CD4-positive, alpha-beta memory T cell (primary cell): ENCODE results near the gene SMPD3. TPM values are rescaled to one million over a fixed set of nuclear protein-coding genes. Genes with fewer than 3 reads are reported as not detected.
"Not testable (repeated sequence)": the region's sequence is repeated elsewhere in the genome, so short reads cannot be mapped to it uniquely, and the experiment has no call there.

Experiments
- CTCF ChIA-PET: fragments of 350-600 bp; sonication (Branson Sonifier 250); formaldehyde crosslinking; loops from one replicate; lab custom pipeline; 2021; ENCODE audit warnings: inconsistent platforms; ENCODE audit not compliant: partially characterized antibody; lab: Charles Lee
- POLR2A ChIA-PET: fragments of 350-600 bp; sonication (Branson Sonifier 250); formaldehyde crosslinking; loops from one replicate; lab custom pipeline; 2021; ENCODE audit not compliant: partially characterized antibody; lab: Charles Lee
- DNase-seq, 5 donors: peaks; one replicate each; pipeline versions ENCODE4 v3.0.0 to v3.0.0-alpha.2; 2020 to 2022; ENCODE audit warnings: mixed read lengths in 1 of 5
- H3K27ac ChIP-seq: one replicate; pipeline ENCODE4 v1.7.0; 2013; ENCODE audit warnings: low read depth, low read length
- H3K27me3 ChIP-seq: 2 replicates; pipeline ENCODE4 v1.7.0; 2013; ENCODE audit warnings: mild to moderate bottlenecking, low read length, moderate library complexity; ENCODE audit not compliant: insufficient read depth
- H3K36me3 ChIP-seq: 2 replicates; pipeline ENCODE4 v1.7.0; 2013; ENCODE audit warnings: mild to moderate bottlenecking, low read length, moderate library complexity; ENCODE audit not compliant: insufficient read depth
- H3K4me1 ChIP-seq: 2 replicates; pipeline ENCODE4 v1.7.0; 2013; ENCODE audit warnings: mild to moderate bottlenecking, low read length, moderate library complexity; ENCODE audit not compliant: insufficient read depth
- H3K4me3 ChIP-seq, 2 donors: one replicate each; pipeline ENCODE4 v1.7.0; 2013; ENCODE audit warnings: low read length in 2 of 2, mild to moderate bottlenecking in 1 of 2
- H3K9me3 ChIP-seq, 2 donors: one replicate each; pipeline ENCODE4 v1.7.0; 2013; ENCODE audit warnings: low read length in 2 of 2, control low read depth in 1 of 2; ENCODE audit not compliant: control insufficient read depth in 1 of 2
- H3K27ac Mint-ChIP-seq, 7 donors: one replicate each; pipeline ENCODE4 v1.8.0; 2020 to 2021; ENCODE audit warnings: mixed read lengths in 7 of 7, mild to moderate bottlenecking in 6 of 7, inconsistent platforms in 3 of 7, moderate library complexity in 3 of 7
- H3K27me3 Mint-ChIP-seq, 2 donors: one replicate each; pipeline ENCODE4 v1.8.0; 2020 to 2021; ENCODE audit warnings: mixed read lengths in 2 of 2
- H3K36me3 Mint-ChIP-seq, 2 donors: one replicate each; pipeline ENCODE4 v1.8.0; 2020 to 2021; ENCODE audit warnings: mixed read lengths in 2 of 2, inconsistent platforms in 1 of 2, mild to moderate bottlenecking in 1 of 2
- H3K4me1 Mint-ChIP-seq, 4 donors: one replicate each; pipeline ENCODE4 v1.8.0; 2020 to 2021; ENCODE audit warnings: mixed read lengths in 4 of 4, mild to moderate bottlenecking in 1 of 4
- H3K4me3 Mint-ChIP-seq, 8 donors: one replicate each; pipeline ENCODE4 v1.8.0; 2020 to 2021; ENCODE audit warnings: mixed read lengths in 8 of 8, mild to moderate bottlenecking in 7 of 8, moderate library complexity in 6 of 8, inconsistent platforms in 3 of 8
- H3K9me3 Mint-ChIP-seq, 8 donors: one replicate each; pipeline ENCODE4 v1.8.0; 2020 to 2021; ENCODE audit warnings: mixed read lengths in 8 of 8, mild to moderate bottlenecking in 5 of 8, inconsistent platforms in 3 of 8, moderate library complexity in 1 of 8
- intact Hi-C: fragments of 100-400 bp; cut with micrococcal nuclease; formaldehyde crosslinking; loops from one replicate; pipeline ENCODE4 v1.15.1; 2023
- polyA plus RNA-seq, 2 donors: library from polyadenylated mRNA; unstranded; fragments of 300-500 nt; fragmentation: Illumina TruSeq; gene quantifications; one replicate each; pipeline ENCODE4 v1.2.3, GENCODE V29; 2021
- total RNA-seq, 2 experiments: library from RNA; stranded (reverse); gene quantifications; one replicate each; pipeline ENCODE4 v1.2.3, GENCODE V29; 2021

SMPD3 gene
- total RNA-seq (1 to 10 TPM in 1 of 2 experiments, under 1 TPM in 1; 0.75 to 3.1 TPM), polyA plus RNA-seq (under 1 TPM; 0.63 to 0.99 TPM)

GRCh38 chr16:68448360-68448970 lies at the start of gene SMPD3:
Gene SMPD3, minus strand, starts transcription at chr16:68448508. Its CDS starts 76,327 bp downstream, at chr16:68372181.
- H3K9me3 Mint-ChIP-seq, result no peaks in the 10 kb centered on the region
- H3K36me3 Mint-ChIP-seq, result no peaks in the 10 kb centered on the region
- H3K4me1 ChIP-seq, result peaks cover 36% of the 10 kb centered on the region
- POLR2A ChIA-PET, result interaction anchor here (0.8 to 2.9 kb wide), 8 partner anchors 14 to 82 kb away, joined by 3 to 35 read pairs (median 4); no protein-coding TSS in a partner anchor
- peak within 1 kb of the TSS in 6 of 7 donors; percentile 43 to 88 (median 65) for H3K27ac Mint-ChIP-seq
- intact Hi-C loops, result loop anchor here (1.0 kb wide), 4 partner anchors 30 to 740 kb away; partner anchors contain the start of gene NFATC3
- H3K36me3 ChIP-seq, result no peaks in the 10 kb centered on the region
- H3K27me3 ChIP-seq, result peaks cover 8% of the 10 kb centered on the region
- no peaks in the 10 kb centered on the region for H3K9me3 ChIP-seq
- peaks cover 12 to 14% of the 10 kb centered on the region in 2 donors for H3K27me3 Mint-ChIP-seq
- H3K4me3 ChIP-seq, result peak within 1 kb of the TSS; percentile 47 to 61
- peak; percentile 97 to 99 (median 98) for DNase-seq
- CTCF ChIA-PET, result interaction anchor here (0.9 to 1.3 kb wide), 3 partner anchors 30 to 53 kb away, joined by 3 to 4 read pairs (median 3); no protein-coding TSS in a partner anchor
- peak within 1 kb of the TSS; percentile 70 to 89 (median 78) for H3K4me3 Mint-ChIP-seq
- H3K27ac ChIP-seq, result no peak within 1 kb of the TSS
- H3K4me1 Mint-ChIP-seq, result peaks cover 15 to 34% (median 22%) of the 10 kb centered on the region in 4 donors

- no peak overlapping the region for H3K4me3 ChIP-seq
- no peaks in the 10 kb centered on the region for H3K9me3 Mint-ChIP-seq
- no peak overlapping the region for H3K27ac Mint-ChIP-seq
- H3K4me3 Mint-ChIP-seq, result no peak overlapping the region
- POLR2A ChIA-PET, result no interaction called here
- H3K9me3 ChIP-seq, result no peaks in the 10 kb centered on the region
- CTCF ChIA-PET, result interaction anchor here (1.4 to 1.5 kb wide), 2 partner anchors 13 to 101 kb away, joined by 4 to 5 read pairs; no protein-coding TSS in a partner anchor
- no peaks in the 10 kb centered on the region for H3K4me1 ChIP-seq
- no peak for DNase-seq
- no peaks in the 10 kb centered on the region for H3K27me3 Mint-ChIP-seq
- no peaks in the 10 kb centered on the region for H3K27me3 ChIP-seq
- intact Hi-C loops, result no loop called here
- no peaks in the 10 kb centered on the region for H3K36me3 ChIP-seq
- peaks cover 0 to 2% (median 0%) of the 10 kb centered on the region in 4 donors for H3K4me1 Mint-ChIP-seq
- H3K36me3 Mint-ChIP-seq, result no peaks in the 10 kb centered on the region
- H3K27ac ChIP-seq, result no peak overlapping the region
These were observed 48.4 kb upstream of the SMPD3 start for GRCh38 chr16:68496689-68497088.

GRCh38 chr16:68494261-68494660 lies 46.0 kb upstream of the SMPD3 start:
- H3K4me3 Mint-ChIP-seq, H3K4me1 Mint-ChIP-seq, H3K27me3 Mint-ChIP-seq, H3K4me3 ChIP-seq, H3K9me3 ChIP-seq, DNase-seq, H3K27ac ChIP-seq, H3K27ac Mint-ChIP-seq, intact Hi-C loops, H3K4me1 ChIP-seq, H3K36me3 Mint-ChIP-seq, H3K36me3 ChIP-seq, POLR2A ChIA-PET, H3K9me3 Mint-ChIP-seq, H3K27me3 ChIP-seq: not testable (repeated sequence)
- CTCF ChIA-PET, result interaction anchor here (0.8 to 2.1 kb wide), 2 partner anchors 16 to 98 kb away, joined by 3 to 6 read pairs; no protein-coding TSS in a partner anchor

GRCh38 chr16:68493412-68494070 lies 45.2 kb upstream of the SMPD3 start:
- POLR2A ChIA-PET, result no interaction called here
- no peak overlapping the region for H3K4me3 ChIP-seq
- H3K27ac Mint-ChIP-seq, result no peak overlapping the region
- no peak overlapping the region for H3K4me3 Mint-ChIP-seq
- H3K4me1 Mint-ChIP-seq, result no peaks in the 10 kb centered on the region
- peaks cover 0 to 1% of the 10 kb centered on the region in 2 donors for H3K27me3 Mint-ChIP-seq
- no peaks in the 10 kb centered on the region for H3K36me3 ChIP-seq
- intact Hi-C loops, result no loop called here
- H3K9me3 ChIP-seq, result no peaks in the 10 kb centered on the region
- no peak overlapping the region for H3K27ac ChIP-seq
- DNase-seq, result no peak
- no peaks in the 10 kb centered on the region for H3K9me3 Mint-ChIP-seq
- H3K27me3 ChIP-seq, result no peaks in the 10 kb centered on the region
- H3K36me3 Mint-ChIP-seq, result no peaks in the 10 kb centered on the region
- CTCF ChIA-PET, result interaction anchor here (2.1 kb wide), 1 partner anchor 97 kb away, joined by 6 read pairs; no protein-coding TSS in a partner anchor
- no peaks in the 10 kb centered on the region for H3K4me1 ChIP-seq

- H3K36me3 ChIP-seq, result no peaks in the 10 kb centered on the region
- H3K27me3 ChIP-seq, result no peaks in the 10 kb centered on the region
- no peak for DNase-seq
- Mint-ChIP-seq H3K9me3 (no peaks in the 10 kb centered on the region), H3K4me1 (no peaks in the 10 kb centered on the region), H3K36me3 (no peaks in the 10 kb centered on the region), H3K4me3 (no peak overlapping the region), H3K27me3 (peaks cover 0 to 1% of the 10 kb centered on the region in 2 donors), H3K27ac (no peak overlapping the region)
- intact Hi-C loops, result no loop called here
- POLR2A ChIA-PET, result no interaction called here
- H3K4me1 ChIP-seq, result no peaks in the 10 kb centered on the region
- CTCF ChIA-PET, result no interaction called here
- H3K27ac ChIP-seq, result no peak overlapping the region
- H3K4me3 ChIP-seq, result no peak overlapping the region
- H3K9me3 ChIP-seq, result no peaks in the 10 kb centered on the region
These were observed 44.5 kb upstream of the SMPD3 start for GRCh38 chr16:68492543-68493411.

- intact Hi-C loops, result no loop called here
- Histone ChIP-seq H3K9me3 (no peaks in the 10 kb centered on the region), H3K27me3 (no peaks in the 10 kb centered on the region), H3K27ac (no peak overlapping the region), H3K4me1 (no peaks in the 10 kb centered on the region), H3K36me3 (no peaks in the 10 kb centered on the region), H3K4me3 (no peak overlapping the region)
- H3K27me3 Mint-ChIP-seq, result peaks cover 0 to 1% of the 10 kb centered on the region in 2 donors
- H3K9me3 Mint-ChIP-seq, result no peaks in the 10 kb centered on the region
- H3K36me3 Mint-ChIP-seq, result no peaks in the 10 kb centered on the region
- ChIA-PET POLR2A (no interaction called here), CTCF (no interaction called here)
- no peak overlapping the region for H3K4me3 Mint-ChIP-seq
- H3K4me1 Mint-ChIP-seq, result peaks cover 0 to 1% (median 0%) of the 10 kb centered on the region in 4 donors
- no peak for DNase-seq
- no peak overlapping the region for H3K27ac Mint-ChIP-seq
These were observed 43.8 kb upstream of the SMPD3 start for GRCh38 chr16:68492151-68492542.

- Histone ChIP-seq H3K36me3 (no peaks in the 10 kb centered on the region), H3K27me3 (no peaks in the 10 kb centered on the region), H3K4me3 (no peak overlapping the region), H3K4me1 (no peaks in the 10 kb centered on the region), H3K9me3 (no peaks in the 10 kb centered on the region), H3K27ac (no peak overlapping the region)
- H3K4me1 Mint-ChIP-seq, result peaks cover 0 to 4% (median 0%) of the 10 kb centered on the region in 4 donors
- no peak for DNase-seq
- no peak overlapping the region for H3K27ac Mint-ChIP-seq
- intact Hi-C loops, result no loop called here
- no peak overlapping the region for H3K4me3 Mint-ChIP-seq
- no peaks in the 10 kb centered on the region for H3K9me3 Mint-ChIP-seq
- ChIA-PET POLR2A (no interaction called here), CTCF (no interaction called here)
- H3K27me3 Mint-ChIP-seq, result peaks cover 0 to 1% of the 10 kb centered on the region in 2 donors
- H3K36me3 Mint-ChIP-seq, result no peaks in the 10 kb centered on the region
These were observed 43.3 kb upstream of the SMPD3 start for GRCh38 chr16:68491576-68491950.
